Ovary (tissue), 9 donors: ENCODE results near the gene NCOA6. TPM values are rescaled to one million over a fixed set of nuclear protein-coding genes. Genes with fewer than 3 reads are reported as not detected.

Source experiments
- DNase-seq, 5 donors: peaks; one replicate each; pipeline ENCODE4 v3.0.0-alpha.2; 2019 to 2020
- H3K27ac ChIP-seq, 2 donors: fragments of 200-600 bp; one replicate each; pipeline versions ENCODE4 v1.5.1 to v1.8.0; 2019 to 2022
- H3K27me3 ChIP-seq: fragments of 200-600 bp; one replicate; pipeline ENCODE4 v1.8.0; 2022
- H3K36me3 ChIP-seq: fragments of 200-600 bp; sonication (generic); one replicate; pipeline ENCODE4 v1.5.1; 2019
- H3K4me1 ChIP-seq: one replicate; pipeline ENCODE4 v1.8.1; 2013; ENCODE audit warnings: mild to moderate bottlenecking, moderate library complexity; ENCODE audit not compliant: insufficient read depth
- H3K4me3 ChIP-seq: fragments of 200-600 bp; sonication (generic); one replicate; pipeline ENCODE4 v1.5.1; 2017
- H3K9me3 ChIP-seq, 2 donors: fragments of 200-600 bp in 1 of 2; sonication (generic) in 1 of 2; one replicate each; pipeline versions ENCODE4 v1.5.1 to v1.8.1; 2013 to 2019; ENCODE audit warnings: mild to moderate bottlenecking in 1 of 2, moderate library complexity in 1 of 2
- EP300 ChIP-seq: sonication (generic); formaldehyde crosslinking; IDR thresholded peaks from one replicate; pipeline ENCODE4 v1.6.1; 2017; ENCODE audit warnings: antibody characterized with exemption
- POLR2A ChIP-seq: fragments of 450-650 bp; IDR thresholded peaks from one replicate; pipeline ENCODE4 v1.6.1; 2017; ENCODE audit warnings: antibody characterized with exemption, mild to moderate bottlenecking, moderate library complexity
- WGBS, 3 donors: extraction: QIAGEN DNeasy Blood & Tissue Kit in 1 of 3; methylation state at CpG; one replicate each; pipeline versions ENCODE4 v1.1.5 to v1.1.7; 2013 to 2017; 5-methylcytosine and 5-hydroxymethylcytosine counted together
- intact Hi-C, 4 donors: fragments of 100-400 bp; cut with DNase I; formaldehyde crosslinking; loops; one replicate each; pipeline versions ENCODE4 v1.11.0 to v1.15.1; 2022 to 2023
- polyA plus RNA-seq, 2 donors: library from polyadenylated mRNA; stranded (reverse); fragments of 200-250 nt in 1 of 2; fragments of 350-450 nt in 1 of 2; fragmentation: Illumina TruSeq in 1 of 2; extraction: RNeasy Lipid Tissue Mini Kit (QIAGEN cat#74804) in 1 of 2; gene quantifications; one replicate each; pipeline ENCODE4 v1.2.3, GENCODE V29; 2013 to 2014
- total RNA-seq, 7 donors: library from RNA; depleted of rRNA in 2 of 7; stranded (reverse); fragments of >200 nt in 2 of 7; fragmentation: NEBNext Ultra II Directional in 3 of 7; extraction: Animal tissue kit (Norgen Biotek cat#: 25700) in 3 of 7; gene quantifications; one replicate each; pipeline versions ENCODE4 v1.1.0 to v1.2.4, GENCODE V29; 2016 to 2023
- TF ChIP-seq, protein P1 (sequence below), 3 donors: fragments of 450-650 bp in 2 of 3; fragments of 200-600 bp in 1 of 3; IDR thresholded peaks; one replicate each; pipeline versions ENCODE4 v1.5.1 to v1.8.0; 2016 to 2022; ENCODE audit warnings: antibody characterized with exemption in 3 of 3, mild to moderate bottlenecking in 1 of 3
- donor health status: DM: no; HTN: no; CAD: no; lungs with moderate emphysema.
- donor health status: DM: no; HTN: no; CAD: no.
- donor health status: Bipolar disorder and iron deficiency.
- donor health status: DM: yes; HTN: yes; CAD: no.
- donor health status: DM: no; HTN: no; CAD: no.
- donor health status: DM: yes; HTN: yes; CAD: no.

NCOA6 gene
- total and polyA plus RNA-seq, 9 donors: 10.5 to 31.7 (median 23.9) TPM

DNA sequence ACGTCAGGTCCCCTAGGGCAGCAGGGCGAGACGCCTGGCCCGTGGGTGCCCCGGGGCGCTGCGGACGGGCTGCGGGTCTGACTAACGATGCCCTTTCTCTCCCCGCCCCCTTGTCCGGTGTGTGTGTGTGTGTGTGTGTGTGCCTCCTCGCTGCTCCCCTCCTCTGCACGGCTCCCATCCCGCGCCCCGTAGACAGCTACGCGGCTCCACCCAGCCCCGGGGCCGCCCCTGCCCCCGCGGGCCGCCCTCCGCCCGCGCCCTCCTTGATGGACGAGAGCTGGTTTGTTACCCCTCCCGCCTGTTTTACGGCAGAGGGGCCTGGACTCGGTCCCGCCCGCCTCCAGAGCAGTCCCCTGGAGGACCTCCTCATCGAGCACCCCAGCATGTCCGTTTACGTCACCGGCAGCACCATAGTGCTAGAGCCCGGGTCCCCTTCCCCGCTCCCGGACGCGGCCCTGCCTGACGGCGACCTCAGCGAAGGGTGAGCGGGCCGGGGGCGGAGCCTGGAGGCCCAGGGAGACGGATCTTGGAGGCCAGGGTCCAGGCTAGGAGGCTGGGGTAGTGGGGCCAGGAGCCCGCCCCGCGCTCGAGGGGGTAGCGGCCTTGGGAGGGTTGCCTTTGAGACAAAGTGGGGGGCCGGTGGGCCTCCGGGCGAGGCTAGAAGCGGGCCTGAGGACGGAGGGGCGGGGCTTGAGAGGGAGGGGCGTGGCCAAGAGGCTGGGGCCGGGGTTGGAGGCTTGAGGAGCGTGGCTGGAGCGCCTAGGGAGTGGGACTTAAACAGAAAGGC, 116.2 kb downstream of the NCOA6 start:
- DNase-seq: peak; percentile 90 to 94 (median 93)
- TF ChIP-seq EP300: no peak
- TF ChIP-seq, protein P1, sequence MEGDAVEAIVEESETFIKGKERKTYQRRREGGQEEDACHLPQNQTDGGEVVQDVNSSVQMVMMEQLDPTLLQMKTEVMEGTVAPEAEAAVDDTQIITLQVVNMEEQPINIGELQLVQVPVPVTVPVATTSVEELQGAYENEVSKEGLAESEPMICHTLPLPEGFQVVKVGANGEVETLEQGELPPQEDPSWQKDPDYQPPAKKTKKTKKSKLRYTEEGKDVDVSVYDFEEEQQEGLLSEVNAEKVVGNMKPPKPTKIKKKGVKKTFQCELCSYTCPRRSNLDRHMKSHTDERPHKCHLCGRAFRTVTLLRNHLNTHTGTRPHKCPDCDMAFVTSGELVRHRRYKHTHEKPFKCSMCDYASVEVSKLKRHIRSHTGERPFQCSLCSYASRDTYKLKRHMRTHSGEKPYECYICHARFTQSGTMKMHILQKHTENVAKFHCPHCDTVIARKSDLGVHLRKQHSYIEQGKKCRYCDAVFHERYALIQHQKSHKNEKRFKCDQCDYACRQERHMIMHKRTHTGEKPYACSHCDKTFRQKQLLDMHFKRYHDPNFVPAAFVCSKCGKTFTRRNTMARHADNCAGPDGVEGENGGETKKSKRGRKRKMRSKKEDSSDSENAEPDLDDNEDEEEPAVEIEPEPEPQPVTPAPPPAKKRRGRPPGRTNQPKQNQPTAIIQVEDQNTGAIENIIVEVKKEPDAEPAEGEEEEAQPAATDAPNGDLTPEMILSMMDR (IDR thresholded peaks at IDR 0.05): no peak
- peak; percentile 43 for TF ChIP-seq POLR2A
- Histone ChIP-seq H3K36me3 (no peaks in the 10 kb centered on the region), H3K9me3 (no peaks in the 10 kb centered on the region), H3K4me3 (peak overlapping the region; percentile 88), H3K4me1 (peaks cover 6% of the 10 kb centered on the region), H3K27me3 (no peaks in the 10 kb centered on the region), H3K27ac (peak overlapping the region; percentile 74 to 96)
- intact Hi-C loops: loop anchor here in 2 of 4 donors (5.0 to 10.0 kb wide), 3 partner anchors 174 to 397 kb away; no protein-coding TSS in a partner anchor
- 0 to 1% (median 0%) methylated on average over 34 to 64 of the region's 64 CpGs for WGBS, 3 donors

DNA sequence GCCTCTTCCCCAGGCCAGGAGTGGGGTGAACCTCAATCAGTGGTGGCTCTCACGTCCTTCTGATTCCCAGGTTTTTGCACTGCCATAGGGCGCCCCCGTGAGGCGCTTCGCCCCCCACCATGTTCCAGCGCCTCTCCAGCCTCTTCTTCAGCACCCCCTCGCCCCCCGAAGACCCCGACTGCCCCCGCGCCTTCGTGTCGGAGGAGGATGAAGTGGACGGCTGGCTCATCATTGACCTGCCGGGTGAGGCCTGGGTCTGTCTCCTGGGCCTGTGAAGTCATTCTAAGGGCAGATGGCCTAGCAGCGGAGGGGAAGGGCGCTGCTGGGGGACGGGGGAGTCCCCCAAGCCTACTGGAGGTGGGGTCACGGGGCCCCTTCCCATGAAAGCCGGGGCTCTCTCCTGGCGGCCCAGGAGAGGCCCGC, 116.8 kb downstream of the NCOA6 start:
- H3K36me3 ChIP-seq: no peaks in the 10 kb centered on the region
- TF ChIP-seq, protein P1 (IDR thresholded peaks at IDR 0.05): peak in 2 of 3 donors; percentile 9 to 40
- TF ChIP-seq POLR2A (no peak), EP300 (no peak)
- no peaks in the 10 kb centered on the region for H3K9me3 ChIP-seq
- H3K27ac ChIP-seq: peak overlapping the region; percentile 74 to 96
- peak; percentile 56 to 80 (median 73) for DNase-seq
- peak overlapping the region; percentile 88 for H3K4me3 ChIP-seq
- H3K27me3 ChIP-seq: no peaks in the 10 kb centered on the region
- 6% methylated on average over 13 to 22 of the region's 22 CpGs for WGBS, 3 donors
- H3K4me1 ChIP-seq: peaks cover 5% of the 10 kb centered on the region
- intact Hi-C loops: loop anchor here in 2 of 4 donors (5.0 to 10.0 kb wide), 3 partner anchors 174 to 396 kb away; no protein-coding TSS in a partner anchor

GRCh38 chr20:34706912-34707784, 118.3 kb downstream of the NCOA6 start:
- Histone ChIP-seq H3K36me3 (no peaks in the 10 kb centered on the region), H3K9me3 (no peaks in the 10 kb centered on the region), H3K4me3 (no peak overlapping the region), H3K27me3 (no peaks in the 10 kb centered on the region), H3K27ac (no peak overlapping the region), H3K4me1 (peaks cover 5% of the 10 kb centered on the region)
- TF ChIP-seq EP300 (no peak), POLR2A (no peak)
- TF ChIP-seq, protein P1 (IDR thresholded peaks at IDR 0.05): no peak
- no peak for DNase-seq
- 45 to 69% (median 50%) methylated on average over 3 of the region's 3 CpGs for WGBS, 3 donors
- intact Hi-C loops: loop anchor here in 2 of 4 donors (5.0 to 10.0 kb wide), 3 partner anchors 172 to 395 kb away; no protein-coding TSS in a partner anchor

GRCh38 chr20:34706302-34706875, 119.1 kb downstream of the NCOA6 start:
- 81 to 91% (median 91%) methylated on average over 1 of the region's 1 CpG for WGBS, 3 donors
- Histone ChIP-seq H3K4me3 (no peak overlapping the region), H3K36me3 (no peaks in the 10 kb centered on the region), H3K27ac (no peak overlapping the region), H3K4me1 (peaks cover 5% of the 10 kb centered on the region), H3K27me3 (no peaks in the 10 kb centered on the region), H3K9me3 (no peaks in the 10 kb centered on the region)
- TF ChIP-seq EP300: no peak
- TF ChIP-seq, protein P1 (IDR thresholded peaks at IDR 0.05): no peak
- no peak for DNase-seq
- intact Hi-C loops: loop anchor here in 2 of 4 donors (5.0 to 10.0 kb wide), 3 partner anchors 172 to 394 kb away; no protein-coding TSS in a partner anchor
